ENCODE data around the gene ZGLP1. TPM values are rescaled to one million over a fixed set of nuclear protein-coding genes. Genes with fewer than 3 reads are reported as not detected.

ZGLP1 gene
- total and polyA plus RNA-seq, 2 of the 13 experiments (the other 11 are each of a cell fraction or from before 2014, with no cell fraction given), result 2.4 to 3.0 TPM

DNA sequence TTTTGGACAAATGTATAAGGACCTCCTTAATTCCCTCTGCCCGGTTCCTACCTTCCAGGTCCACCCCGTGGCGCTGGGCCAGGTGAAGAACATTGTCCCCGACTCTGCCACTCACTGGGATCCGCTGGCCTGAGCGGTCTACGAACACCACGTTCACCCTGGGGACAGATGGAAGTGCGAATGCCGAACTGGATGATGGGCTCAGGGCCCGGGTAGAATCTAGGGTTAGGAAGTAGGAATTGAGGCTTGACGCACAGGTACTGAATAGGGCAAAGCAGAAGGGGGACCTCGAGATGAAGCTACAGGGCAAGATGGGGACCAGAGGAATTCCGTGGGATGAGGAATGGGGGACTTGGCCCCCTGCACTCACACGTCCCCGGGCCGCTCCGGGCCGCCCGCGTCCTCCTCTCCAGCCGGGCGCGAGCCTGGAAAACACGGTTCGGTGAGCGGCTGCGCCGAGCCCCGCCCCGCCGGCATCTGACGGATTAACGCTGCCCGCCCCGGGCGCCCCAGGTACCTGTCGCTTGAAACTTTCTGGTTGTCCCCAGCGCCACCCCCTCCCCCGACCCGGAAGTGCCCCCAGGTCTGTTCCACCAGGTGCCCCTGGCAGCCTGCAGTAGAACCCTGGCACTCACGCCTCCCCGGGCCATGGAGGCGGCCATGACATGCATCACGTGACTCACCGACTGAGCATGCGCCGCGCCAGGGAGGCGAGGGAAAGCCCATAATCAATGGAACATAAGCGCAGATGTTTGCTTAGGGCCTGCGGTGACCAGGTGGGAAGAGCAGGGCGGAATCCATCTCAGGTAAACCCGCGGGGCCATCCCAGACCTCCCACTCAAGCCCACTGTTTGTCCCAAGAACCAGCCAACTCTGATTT, 6.0 kb upstream of the ZGLP1 start, which contains the start of gene FDX2 (continued):
- TF ChIP-seq FOSL2 (CRISPR knock-in tag; IDR thresholded peaks at IDR 0.05), result peak; percentile 71
- TF ChIP-seq ZNF510 (CRISPR knock-in tag; IDR thresholded peaks at IDR 0.05; ENCODE audit: low read depth), result 0 out of 2 replicates have a peak, but pooled peaks have one; percentile 41
- peak; percentile 93 for TF ChIP-seq POLR2G (IDR thresholded peaks at IDR 0.05; ENCODE audit: low read depth, low read length)
- TF ChIP-seq ZNF235 (CRISPR knock-in tag; IDR thresholded peaks at IDR 0.05; ENCODE audit: borderline replicate concordance), result peak; percentile 21; the same call in 1 of the 2 replicates
- TF ChIP-seq KDM5A (IDR thresholded peaks at IDR 0.05; ENCODE audit: borderline replicate concordance, low read length), result peak; percentile 91
- 0 out of 2 replicates have a peak, but pooled peaks have one; percentile 43 for TF ChIP-seq MIER3 (CRISPR knock-in tag; IDR thresholded peaks at IDR 0.05; ENCODE audit: borderline replicate concordance)
- TF ChIP-seq GZF1 (CRISPR knock-in tag; IDR thresholded peaks at IDR 0.05), result peak; percentile 99
- no peak for TF ChIP-seq XBP1 (CRISPR knock-in tag; IDR thresholded peaks at IDR 0.05)
- TF ChIP-seq, protein P1, sequence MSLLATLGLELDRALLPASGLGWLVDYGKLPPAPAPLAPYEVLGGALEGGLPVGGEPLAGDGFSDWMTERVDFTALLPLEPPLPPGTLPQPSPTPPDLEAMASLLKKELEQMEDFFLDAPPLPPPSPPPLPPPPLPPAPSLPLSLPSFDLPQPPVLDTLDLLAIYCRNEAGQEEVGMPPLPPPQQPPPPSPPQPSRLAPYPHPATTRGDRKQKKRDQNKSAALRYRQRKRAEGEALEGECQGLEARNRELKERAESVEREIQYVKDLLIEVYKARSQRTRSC (CRISPR knock-in tag; IDR thresholded peaks at IDR 0.05; ENCODE audit: low read depth), result no peak
- TF ChIP-seq, protein P2, sequence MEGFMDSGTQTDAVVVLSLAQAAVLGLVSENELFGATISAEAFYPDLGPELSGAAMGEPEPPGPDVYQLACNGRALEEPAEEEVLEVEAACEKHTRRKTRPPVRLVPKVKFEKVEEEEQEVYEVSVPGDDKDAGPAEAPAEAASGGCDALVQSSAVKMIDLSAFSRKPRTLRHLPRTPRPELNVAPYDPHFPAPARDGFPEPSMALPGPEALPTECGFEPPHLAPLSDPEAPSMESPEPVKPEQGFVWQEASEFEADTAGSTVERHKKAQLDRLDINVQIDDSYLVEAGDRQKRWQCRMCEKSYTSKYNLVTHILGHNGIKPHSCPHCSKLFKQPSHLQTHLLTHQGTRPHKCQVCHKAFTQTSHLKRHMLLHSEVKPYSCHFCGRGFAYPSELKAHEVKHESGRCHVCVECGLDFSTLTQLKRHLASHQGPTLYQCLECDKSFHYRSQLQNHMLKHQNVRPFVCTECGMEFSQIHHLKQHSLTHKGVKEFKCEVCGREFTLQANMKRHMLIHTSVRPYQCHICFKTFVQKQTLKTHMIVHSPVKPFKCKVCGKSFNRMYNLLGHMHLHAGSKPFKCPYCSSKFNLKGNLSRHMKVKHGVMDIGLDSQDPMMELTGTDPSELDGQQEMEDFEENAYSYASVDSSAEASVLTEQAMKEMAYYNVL (CRISPR knock-in tag; IDR thresholded peaks at IDR 0.05; ENCODE audit: borderline replicate concordance), result no peak
- 0 out of 2 replicates have a peak, but pooled peaks have one; percentile 43 for TF ChIP-seq RXRB (CRISPR knock-in tag; IDR thresholded peaks at IDR 0.05; ENCODE audit: borderline replicate concordance)
- no peak for TF ChIP-seq ZZZ3 (CRISPR knock-in tag; IDR thresholded peaks at IDR 0.05; ENCODE audit: borderline replicate concordance)
- TF ChIP-seq NRL (CRISPR knock-in tag; IDR thresholded peaks at IDR 0.05; ENCODE audit: borderline replicate concordance), result peak; percentile 45; the same call in 1 of the 2 replicates
- TF ChIP-seq, protein P3, sequence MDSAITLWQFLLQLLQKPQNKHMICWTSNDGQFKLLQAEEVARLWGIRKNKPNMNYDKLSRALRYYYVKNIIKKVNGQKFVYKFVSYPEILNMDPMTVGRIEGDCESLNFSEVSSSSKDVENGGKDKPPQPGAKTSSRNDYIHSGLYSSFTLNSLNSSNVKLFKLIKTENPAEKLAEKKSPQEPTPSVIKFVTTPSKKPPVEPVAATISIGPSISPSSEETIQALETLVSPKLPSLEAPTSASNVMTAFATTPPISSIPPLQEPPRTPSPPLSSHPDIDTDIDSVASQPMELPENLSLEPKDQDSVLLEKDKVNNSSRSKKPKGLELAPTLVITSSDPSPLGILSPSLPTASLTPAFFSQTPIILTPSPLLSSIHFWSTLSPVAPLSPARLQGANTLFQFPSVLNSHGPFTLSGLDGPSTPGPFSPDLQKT (CRISPR knock-in tag; IDR thresholded peaks at IDR 0.05; ENCODE audit: borderline replicate concordance), result no peak
- TF ChIP-seq SIN3A (IDR thresholded peaks at IDR 0.05; ENCODE audit: borderline replicate concordance, low read depth, low read length), result 0 out of 2 replicates have a peak, but pooled peaks have one; percentile 66
- peak; percentile 83 for TF ChIP-seq POLR2AphosphoS5 (IDR thresholded peaks at IDR 0.05; ENCODE audit: low read depth, low read length)
- peak; percentile 50; the same call in 1 of the 2 replicates for TF ChIP-seq ZNF761 (CRISPR knock-in tag; conservative IDR thresholded peaks at IDR 0.05)
- no peak for TF ChIP-seq NAIF1 (CRISPR knock-in tag; IDR thresholded peaks at IDR 0.05; ENCODE audit: borderline replicate concordance)
- TF ChIP-seq TIGD3 (CRISPR knock-in tag; IDR thresholded peaks at IDR 0.05; ENCODE audit: borderline replicate concordance), result no peak; the same call in 1 of the 2 replicates
- TF ChIP-seq ZNF496 (CRISPR knock-in tag; IDR thresholded peaks at IDR 0.05; ENCODE audit: insufficient replicate concordance), result no peak
- TF ChIP-seq NFKBIZ (CRISPR knock-in tag; IDR thresholded peaks at IDR 0.05), result no peak
- TF ChIP-seq GTF2F1 (IDR thresholded peaks at IDR 0.05; ENCODE audit: low read length), result peak; percentile 48; the same call in 1 of the 2 replicates
- TF ChIP-seq MXI1 (IDR thresholded peaks at IDR 0.05; ENCODE audit: borderline replicate concordance, low read depth, low read length), result peak; percentile 100

All from HepG2 (cell line).